Epidermal melanocyte (primary cell): ENCODE data around the gene FGD4.

Experiments
- DNase-seq: peaks from one replicate; pipeline ENCODE4 v3.0.0; 2011; ENCODE audit warnings: low spot score; ENCODE audit not compliant: insufficient read length

The FGD4 gene

GRCh38 chr12:32455607-32456071 is 56.3 kb downstream of the FGD4 start:
- DNase-seq: peak; percentile 38

GRCh38 chr12:32457251-32458025 is 58.1 kb downstream of the FGD4 start:
- DNase-seq: no peak

- no peak for DNase-seq
Observed at GRCh38 chr12:32460638-32461037, 61.3 kb downstream of the FGD4 start.

- DNase-seq: no peak
Observed at GRCh38 chr12:32462908-32463307, 63.5 kb downstream of the FGD4 start.

- no peak for DNase-seq
Observed at GRCh38 chr12:32466187-32466586, 66.8 kb downstream of the FGD4 start.

GRCh38 chr12:32466986-32467711 is 67.8 kb downstream of the FGD4 start:
- no peak for DNase-seq

GRCh38 chr12:32467959-32468863 is 68.9 kb downstream of the FGD4 start:
- no peak for DNase-seq

- no peak for DNase-seq
Observed at GRCh38 chr12:32470936-32471470, 71.6 kb downstream of the FGD4 start.

GRCh38 chr12:32471591-32472001 is 72.2 kb downstream of the FGD4 start:
- no peak for DNase-seq

GRCh38 chr12:32475724-32476123 is 76.4 kb downstream of the FGD4 start:
- no peak for DNase-seq

GRCh38 chr12:32476446-32476845 is 77.1 kb downstream of the FGD4 start:
- DNase-seq: no peak

- peak; percentile 23 for DNase-seq
Observed at GRCh38 chr12:32477714-32478113, 78.4 kb downstream of the FGD4 start.

GRCh38 chr12:32478166-32478565 is 78.8 kb downstream of the FGD4 start:
- no peak for DNase-seq

- DNase-seq: no peak
Observed at GRCh38 chr12:32478858-32479725, 79.7 kb downstream of the FGD4 start.

GRCh38 chr12:32482226-32482625 is 82.9 kb downstream of the FGD4 start:
- DNase-seq: no peak

GRCh38 chr12:32483499-32483898 is 84.1 kb downstream of the FGD4 start:
- no peak for DNase-seq

- no peak for DNase-seq
Observed at GRCh38 chr12:32483993-32484392, 84.6 kb downstream of the FGD4 start.

- DNase-seq: no peak
Observed at GRCh38 chr12:32486158-32486557, 86.8 kb downstream of the FGD4 start.

GRCh38 chr12:32488132-32488531 is 88.8 kb downstream of the FGD4 start:
- DNase-seq: no peak

- DNase-seq: no peak
Observed at GRCh38 chr12:32489070-32489469, 89.7 kb downstream of the FGD4 start.
